Ovary (tissue), 9 donors: ENCODE data around the gene VAV3. TPM values are rescaled to one million over a fixed set of nuclear protein-coding genes. Genes with fewer than 3 reads are reported as not detected.

Experiments
- DNase-seq, 5 donors: peaks; one replicate each; pipeline ENCODE4 v3.0.0-alpha.2; 2019 to 2020
- H3K27ac ChIP-seq, 2 donors: fragments of 200-600 bp; one replicate each; pipeline versions ENCODE4 v1.5.1 to v1.8.0; 2019 to 2022
- H3K27me3 ChIP-seq: fragments of 200-600 bp; one replicate; pipeline ENCODE4 v1.8.0; 2022
- H3K36me3 ChIP-seq: fragments of 200-600 bp; sonication (generic); one replicate; pipeline ENCODE4 v1.5.1; 2019
- H3K4me1 ChIP-seq: one replicate; pipeline ENCODE4 v1.8.1; 2013; ENCODE audit warnings: mild to moderate bottlenecking, moderate library complexity; ENCODE audit not compliant: insufficient read depth
- H3K4me3 ChIP-seq: fragments of 200-600 bp; sonication (generic); one replicate; pipeline ENCODE4 v1.5.1; 2017
- H3K9me3 ChIP-seq, 2 donors: fragments of 200-600 bp in 1 of 2; sonication (generic) in 1 of 2; one replicate each; pipeline versions ENCODE4 v1.5.1 to v1.8.1; 2013 to 2019; ENCODE audit warnings: mild to moderate bottlenecking in 1 of 2, moderate library complexity in 1 of 2
- EP300 ChIP-seq: sonication (generic); formaldehyde crosslinking; IDR thresholded peaks from one replicate; pipeline ENCODE4 v1.6.1; 2017; ENCODE audit warnings: antibody characterized with exemption
- POLR2A ChIP-seq: fragments of 450-650 bp; IDR thresholded peaks from one replicate; pipeline ENCODE4 v1.6.1; 2017; ENCODE audit warnings: antibody characterized with exemption, mild to moderate bottlenecking, moderate library complexity
- WGBS, 3 donors: extraction: QIAGEN DNeasy Blood & Tissue Kit in 1 of 3; methylation state at CpG; one replicate each; pipeline versions ENCODE4 v1.1.5 to v1.1.7; 2013 to 2017; 5-methylcytosine and 5-hydroxymethylcytosine counted together
- intact Hi-C, 4 donors: fragments of 100-400 bp; cut with DNase I; formaldehyde crosslinking; loops; one replicate each; pipeline versions ENCODE4 v1.11.0 to v1.15.1; 2022 to 2023
- polyA plus RNA-seq, 2 donors: library from polyadenylated mRNA; stranded (reverse); fragments of 200-250 nt in 1 of 2; fragments of 350-450 nt in 1 of 2; fragmentation: Illumina TruSeq in 1 of 2; extraction: RNeasy Lipid Tissue Mini Kit (QIAGEN cat#74804) in 1 of 2; gene quantifications; one replicate each; pipeline ENCODE4 v1.2.3, GENCODE V29; 2013 to 2014
- total RNA-seq, 7 donors: library from RNA; depleted of rRNA in 2 of 7; stranded (reverse); fragments of >200 nt in 2 of 7; fragmentation: NEBNext Ultra II Directional in 3 of 7; extraction: Animal tissue kit (Norgen Biotek cat#: 25700) in 3 of 7; gene quantifications; one replicate each; pipeline versions ENCODE4 v1.1.0 to v1.2.4, GENCODE V29; 2016 to 2023
- TF ChIP-seq, protein P1 (sequence below), 3 donors: fragments of 450-650 bp in 2 of 3; fragments of 200-600 bp in 1 of 3; IDR thresholded peaks; one replicate each; pipeline versions ENCODE4 v1.5.1 to v1.8.0; 2016 to 2022; ENCODE audit warnings: antibody characterized with exemption in 3 of 3, mild to moderate bottlenecking in 1 of 3
- donor health status: DM: no; HTN: no; CAD: no; lungs with moderate emphysema.
- donor health status: DM: no; HTN: no; CAD: no.
- donor health status: Bipolar disorder and iron deficiency.
- donor health status: DM: yes; HTN: yes; CAD: no.
- donor health status: DM: no; HTN: no; CAD: no.
- donor health status: DM: yes; HTN: yes; CAD: no.

VAV3 gene
- total and polyA plus RNA-seq, 9 donors = 0.78 to 7.4 (median 1.5) TPM

DNA sequence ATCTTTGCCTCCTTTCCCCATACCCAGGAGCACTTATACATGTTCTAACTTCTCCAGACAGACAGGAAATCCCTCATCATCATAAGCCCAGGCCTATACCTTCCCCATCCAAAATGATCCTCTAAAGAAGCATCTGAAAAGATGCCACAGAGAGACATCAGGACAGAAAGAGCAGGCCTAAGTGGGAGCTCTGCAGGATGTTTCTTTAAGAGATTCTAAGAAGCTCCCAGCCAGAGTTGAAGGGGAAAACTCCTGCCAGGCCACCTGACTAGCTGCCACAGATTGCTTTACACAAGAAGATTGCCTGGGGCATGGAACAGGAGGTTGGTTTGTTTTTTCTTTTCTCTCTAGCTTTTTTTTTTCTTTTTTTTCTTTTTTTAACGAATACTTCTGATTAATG is 275.8 kb downstream of the VAV3 start:
- no peak overlapping the region for H3K4me3 ChIP-seq
- no peak for DNase-seq
- H3K9me3 ChIP-seq = no peaks in the 10 kb centered on the region
- no peaks in the 10 kb centered on the region for H3K36me3 ChIP-seq
- 59 to 81% (median 62%) methylated on average over 1 of the region's 1 CpG for WGBS, 3 donors
- no peaks in the 10 kb centered on the region for H3K27me3 ChIP-seq
- intact Hi-C loops = no loop called here
- H3K4me1 ChIP-seq = no peaks in the 10 kb centered on the region
- TF ChIP-seq, protein P1, sequence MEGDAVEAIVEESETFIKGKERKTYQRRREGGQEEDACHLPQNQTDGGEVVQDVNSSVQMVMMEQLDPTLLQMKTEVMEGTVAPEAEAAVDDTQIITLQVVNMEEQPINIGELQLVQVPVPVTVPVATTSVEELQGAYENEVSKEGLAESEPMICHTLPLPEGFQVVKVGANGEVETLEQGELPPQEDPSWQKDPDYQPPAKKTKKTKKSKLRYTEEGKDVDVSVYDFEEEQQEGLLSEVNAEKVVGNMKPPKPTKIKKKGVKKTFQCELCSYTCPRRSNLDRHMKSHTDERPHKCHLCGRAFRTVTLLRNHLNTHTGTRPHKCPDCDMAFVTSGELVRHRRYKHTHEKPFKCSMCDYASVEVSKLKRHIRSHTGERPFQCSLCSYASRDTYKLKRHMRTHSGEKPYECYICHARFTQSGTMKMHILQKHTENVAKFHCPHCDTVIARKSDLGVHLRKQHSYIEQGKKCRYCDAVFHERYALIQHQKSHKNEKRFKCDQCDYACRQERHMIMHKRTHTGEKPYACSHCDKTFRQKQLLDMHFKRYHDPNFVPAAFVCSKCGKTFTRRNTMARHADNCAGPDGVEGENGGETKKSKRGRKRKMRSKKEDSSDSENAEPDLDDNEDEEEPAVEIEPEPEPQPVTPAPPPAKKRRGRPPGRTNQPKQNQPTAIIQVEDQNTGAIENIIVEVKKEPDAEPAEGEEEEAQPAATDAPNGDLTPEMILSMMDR (IDR thresholded peaks at IDR 0.05) = no peak
- no peak for TF ChIP-seq POLR2A
- no peak for TF ChIP-seq EP300
- H3K27ac ChIP-seq = no peak overlapping the region

DNA sequence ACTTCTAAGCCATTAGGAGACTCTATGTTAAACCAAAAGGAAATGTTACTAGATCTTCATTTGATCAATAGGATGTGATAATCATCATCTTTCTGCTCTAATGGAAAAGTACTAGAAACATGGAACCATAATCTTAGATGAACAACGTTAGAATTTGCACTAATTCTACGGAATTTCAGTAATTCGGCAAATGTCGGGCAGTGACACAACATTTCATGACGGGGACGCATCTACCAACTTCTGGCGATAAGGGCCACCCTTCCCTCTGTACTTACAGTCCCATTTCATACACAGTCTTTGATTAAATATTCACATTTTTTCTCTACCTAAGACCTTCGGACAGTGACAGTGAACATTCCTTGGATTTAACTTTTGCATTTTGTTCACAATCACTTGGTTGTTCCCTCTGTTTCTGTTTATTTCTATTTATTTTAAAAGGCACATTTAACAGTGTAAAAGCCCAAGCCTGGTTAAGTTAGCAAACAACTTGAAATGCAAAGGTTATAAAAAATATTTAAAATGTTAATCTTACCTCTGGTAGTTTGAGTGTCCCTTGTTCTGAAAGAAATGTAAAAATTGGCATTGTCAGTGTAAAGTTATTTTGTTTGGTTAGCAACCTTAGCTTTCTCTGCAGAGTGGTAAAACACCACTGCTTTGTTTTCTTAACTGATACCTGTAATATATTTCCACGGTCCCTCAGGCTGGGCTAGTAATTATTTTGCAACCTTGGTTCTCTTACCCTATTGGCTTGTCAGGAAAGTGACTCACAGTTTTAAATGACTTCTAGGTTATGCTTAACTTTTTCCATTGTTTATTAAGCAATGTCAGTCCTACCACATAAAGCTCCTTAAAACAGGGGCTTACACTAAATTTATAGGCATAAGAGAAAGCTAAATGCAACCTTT is 276.9 kb downstream of the VAV3 start:
- H3K27ac ChIP-seq = no peak overlapping the region
- no peaks in the 10 kb centered on the region for H3K4me1 ChIP-seq
- H3K36me3 ChIP-seq = no peaks in the 10 kb centered on the region
- peak overlapping the region; percentile 5 for H3K4me3 ChIP-seq
- H3K9me3 ChIP-seq = no peaks in the 10 kb centered on the region
- H3K27me3 ChIP-seq = no peaks in the 10 kb centered on the region
- TF ChIP-seq, protein P1 (IDR thresholded peaks at IDR 0.05) = no peak
- TF ChIP-seq POLR2A = no peak
- no peak for TF ChIP-seq EP300
- WGBS, 3 donors = 85 to 87% (median 87%) methylated on average over 9 of the region's 9 CpGs
- intact Hi-C loops = no loop called here
- no peak for DNase-seq

DNA sequence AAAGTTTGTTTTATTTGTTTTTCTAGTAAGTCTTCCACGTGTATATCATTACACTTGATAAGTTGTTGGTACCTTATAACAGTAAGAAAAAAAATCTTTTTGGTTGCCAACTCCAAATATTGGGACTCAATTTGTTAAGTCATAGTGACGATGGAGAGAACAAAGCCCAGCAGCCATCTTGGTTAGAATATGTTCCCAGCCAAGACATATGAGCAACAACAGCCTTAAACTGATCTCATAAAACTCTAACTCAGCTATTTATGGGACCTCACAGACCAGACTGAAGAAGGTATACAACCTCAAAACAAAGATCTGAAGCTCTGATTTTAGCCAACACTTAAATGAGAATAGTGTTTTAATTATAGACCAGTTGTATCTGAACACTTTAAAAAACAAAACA is 281.3 kb downstream of the VAV3 start:
- H3K27ac ChIP-seq = no peak overlapping the region
- no peaks in the 10 kb centered on the region for H3K27me3 ChIP-seq
- no peak overlapping the region for H3K4me3 ChIP-seq
- H3K4me1 ChIP-seq = no peaks in the 10 kb centered on the region
- DNase-seq = no peak
- TF ChIP-seq POLR2A = no peak
- TF ChIP-seq EP300 = no peak
- TF ChIP-seq, protein P1 (IDR thresholded peaks at IDR 0.05) = no peak
- 64 to 77% (median 68%) methylated on average over 2 of the region's 2 CpGs for WGBS, 3 donors
- intact Hi-C loops = no loop called here
- no peaks in the 10 kb centered on the region for H3K36me3 ChIP-seq
- H3K9me3 ChIP-seq = no peaks in the 10 kb centered on the region

DNA sequence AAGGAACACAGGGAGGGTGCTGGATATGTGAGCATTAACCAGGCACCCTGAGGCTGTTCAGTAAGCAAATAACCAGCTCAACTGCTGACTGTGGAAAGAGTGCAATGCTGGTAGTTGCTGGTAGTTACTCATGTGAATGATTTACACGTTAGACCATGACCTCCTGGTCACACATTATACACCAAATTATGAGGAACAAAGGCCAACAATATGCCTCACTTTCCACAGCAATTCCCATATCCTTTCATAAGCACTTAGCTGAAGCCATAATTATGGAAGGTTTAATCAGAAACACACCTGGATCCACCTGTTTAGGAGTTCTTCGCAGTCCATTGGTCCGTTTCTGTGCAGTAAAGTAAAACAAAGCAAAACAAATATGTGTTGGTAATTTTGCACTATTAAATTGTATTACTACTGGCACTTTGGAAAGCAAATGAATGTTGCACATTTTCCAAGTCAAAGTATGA is 281.8 kb downstream of the VAV3 start:
- H3K27me3 ChIP-seq = no peaks in the 10 kb centered on the region
- H3K9me3 ChIP-seq = no peaks in the 10 kb centered on the region
- H3K4me1 ChIP-seq = no peaks in the 10 kb centered on the region
- H3K36me3 ChIP-seq = no peaks in the 10 kb centered on the region
- TF ChIP-seq POLR2A (no peak), EP300 (no peak)
- TF ChIP-seq, protein P1 (IDR thresholded peaks at IDR 0.05) = no peak
- H3K4me3 ChIP-seq = no peak overlapping the region
- no peak for DNase-seq
- intact Hi-C loops = no loop called here
- 70 to 87% (median 82%) methylated on average over 3 of the region's 3 CpGs for WGBS, 3 donors
- no peak overlapping the region for H3K27ac ChIP-seq
